ENCODE measurements around the gene WASHC2A.
"Not testable (repeated sequence)": the region's sequence is repeated elsewhere in the genome, so short reads cannot be mapped to it uniquely, and the experiment has no call there.

GRCh38 chr10:50132322-50132721 is 64.6 kb downstream of the WASHC2A start:
- TF ChIP-seq TAF1 (IDR thresholded peaks at IDR 0.05; ENCODE audit: borderline replicate concordance, low read depth, low read length); SIN3A (IDR thresholded peaks at IDR 0.05; ENCODE audit: borderline replicate concordance, low read depth, low read length); ZBTB33 (IDR thresholded peaks at IDR 0.05; ENCODE audit: borderline replicate concordance, low read depth); POLR2AphosphoS5 (IDR thresholded peaks at IDR 0.05; ENCODE audit: low read depth, low read length); YY1 (IDR thresholded peaks at IDR 0.05; ENCODE audit: low read depth): not testable (repeated sequence)

Data from SK-N-SH (cell line).